Mucosa of stomach (tissue), 1 donor: ENCODE measurements around the gene KCNQ1.

ENCODE experiments used
- H3K27me3 ChIP-seq: one replicate; pipeline ENCODE4 v1.7.0; 2013; ENCODE audit warnings: mild to moderate bottlenecking, low read length; ENCODE audit not compliant: control insufficient read depth, insufficient read depth
- H3K36me3 ChIP-seq: one replicate; pipeline ENCODE4 v1.7.0; 2013; ENCODE audit warnings: low read length; ENCODE audit not compliant: control insufficient read depth, insufficient read depth
- H3K4me1 ChIP-seq: one replicate; pipeline ENCODE4 v1.7.0; 2013; ENCODE audit warnings: mild to moderate bottlenecking, low read length; ENCODE audit not compliant: control insufficient read depth, insufficient read depth
- H3K4me3 ChIP-seq: one replicate; pipeline ENCODE4 v1.7.0; 2013; ENCODE audit warnings: low read length
- H3K9ac ChIP-seq: one replicate; pipeline ENCODE4 v1.7.0; 2013; ENCODE audit warnings: mild to moderate bottlenecking, low read length, moderate library complexity
- H3K9me3 ChIP-seq: one replicate; pipeline ENCODE4 v1.7.0; 2013; ENCODE audit warnings: mild to moderate bottlenecking, low read length, moderate library complexity; ENCODE audit not compliant: control insufficient read depth
- donor health status: Pancreatic carcinoma.

Gene KCNQ1

GRCh38 chr11:2770761-2771301, 326.0 kb downstream of the KCNQ1 start:
- Histone ChIP-seq H3K27me3 (no peaks in the 10 kb centered on the region), H3K36me3 (no peaks in the 10 kb centered on the region), H3K9ac (no peak overlapping the region), H3K4me3 (no peak overlapping the region), H3K4me1 (no peaks in the 10 kb centered on the region), H3K9me3 (no peaks in the 10 kb centered on the region)

GRCh38 chr11:2771758-2772466, 327.1 kb downstream of the KCNQ1 start:
- Histone ChIP-seq H3K36me3 (no peaks in the 10 kb centered on the region), H3K9ac (no peak overlapping the region), H3K9me3 (no peaks in the 10 kb centered on the region), H3K4me1 (peaks cover 2% of the 10 kb centered on the region), H3K4me3 (no peak overlapping the region), H3K27me3 (no peaks in the 10 kb centered on the region)

GRCh38 chr11:2772544-2773031, 327.8 kb downstream of the KCNQ1 start:
- Histone ChIP-seq H3K4me3 (no peak overlapping the region), H3K9ac (no peak overlapping the region), H3K4me1 (peaks cover 9% of the 10 kb centered on the region), H3K36me3 (no peaks in the 10 kb centered on the region), H3K27me3 (no peaks in the 10 kb centered on the region), H3K9me3 (no peaks in the 10 kb centered on the region)

- Histone ChIP-seq H3K4me1 (peaks cover 27% of the 10 kb centered on the region), H3K36me3 (no peaks in the 10 kb centered on the region), H3K9ac (no peak overlapping the region), H3K9me3 (no peaks in the 10 kb centered on the region), H3K27me3 (no peaks in the 10 kb centered on the region), H3K4me3 (no peak overlapping the region)
Observed at GRCh38 chr11:2774173-2775082, 329.6 kb downstream of the KCNQ1 start.

GRCh38 chr11:2775083-2775625, 330.3 kb downstream of the KCNQ1 start:
- Histone ChIP-seq H3K27me3 (no peaks in the 10 kb centered on the region), H3K4me3 (no peak overlapping the region), H3K36me3 (no peaks in the 10 kb centered on the region), H3K4me1 (peaks cover 35% of the 10 kb centered on the region), H3K9me3 (no peaks in the 10 kb centered on the region), H3K9ac (no peak overlapping the region)

GRCh38 chr11:2775626-2776350, 331.0 kb downstream of the KCNQ1 start:
- H3K9me3 ChIP-seq, result no peaks in the 10 kb centered on the region
- no peaks in the 10 kb centered on the region for H3K36me3 ChIP-seq
- no peaks in the 10 kb centered on the region for H3K27me3 ChIP-seq
- no peak overlapping the region for H3K4me3 ChIP-seq
- H3K9ac ChIP-seq, result no peak overlapping the region
- H3K4me1 ChIP-seq, result peaks cover 41% of the 10 kb centered on the region

- Histone ChIP-seq H3K36me3 (no peaks in the 10 kb centered on the region), H3K9ac (no peak overlapping the region), H3K4me3 (no peak overlapping the region), H3K9me3 (no peaks in the 10 kb centered on the region), H3K27me3 (no peaks in the 10 kb centered on the region), H3K4me1 (peaks cover 48% of the 10 kb centered on the region)
Observed at GRCh38 chr11:2776351-2777061, 331.7 kb downstream of the KCNQ1 start.

- peaks cover 57% of the 10 kb centered on the region for H3K4me1 ChIP-seq
- no peaks in the 10 kb centered on the region for H3K9me3 ChIP-seq
- H3K36me3 ChIP-seq, result no peaks in the 10 kb centered on the region
- H3K9ac ChIP-seq, result no peak overlapping the region
- H3K27me3 ChIP-seq, result no peaks in the 10 kb centered on the region
- no peak overlapping the region for H3K4me3 ChIP-seq
Observed at GRCh38 chr11:2777386-2777785, 332.6 kb downstream of the KCNQ1 start.

GRCh38 chr11:2777871-2778629, 333.2 kb downstream of the KCNQ1 start:
- peaks cover 57% of the 10 kb centered on the region for H3K4me1 ChIP-seq
- H3K9ac ChIP-seq, result peak overlapping the region; percentile 52

GRCh38 chr11:2778630-2779498, 334.1 kb downstream of the KCNQ1 start:
- H3K4me3 ChIP-seq, result no peak overlapping the region

More at GRCh38 chr11:2777871-2778629, 333.2 kb downstream of the KCNQ1 start:
- no peaks in the 10 kb centered on the region for H3K36me3 ChIP-seq
- no peaks in the 10 kb centered on the region for H3K9me3 ChIP-seq
- no peaks in the 10 kb centered on the region for H3K27me3 ChIP-seq
- no peak overlapping the region for H3K4me3 ChIP-seq

More at GRCh38 chr11:2778630-2779498, 334.1 kb downstream of the KCNQ1 start:
- H3K9me3 ChIP-seq, result no peaks in the 10 kb centered on the region
- H3K27me3 ChIP-seq, result no peaks in the 10 kb centered on the region
- H3K4me1 ChIP-seq, result peaks cover 57% of the 10 kb centered on the region
- H3K36me3 ChIP-seq, result no peaks in the 10 kb centered on the region
- H3K9ac ChIP-seq, result peak overlapping the region; percentile 52
